Astrocyte (in vitro differentiated cells and primary cell): ENCODE measurements around the gene ALDH1A2. TPM values are rescaled to one million over a fixed set of nuclear protein-coding genes. Genes with fewer than 3 reads are reported as not detected.

Experiments used
- DNase-seq: peaks from one replicate; pipeline ENCODE4 v3.0.0-alpha.2; 2010; ENCODE audit warnings: low read depth
- FAIRE-seq: peaks from 2 replicates; lab custom pipeline; 2011; peaks lifted over from hg19 to GRCh38; lab: Jason Lieb, UNC
- H2AFZ ChIP-seq: 2 replicates; pipeline ENCODE4 v1.6.0; 2012; ENCODE audit warnings: low read depth, low read length, inconsistent platforms
- H3K27ac ChIP-seq: 2 replicates; pipeline ENCODE4 v1.5.1; 2011; ENCODE audit warnings: low read depth, low read length, inconsistent platforms
- H3K27me3 ChIP-seq: 2 replicates; pipeline ENCODE4 v1.6.0; 2011; ENCODE audit warnings: low read length, inconsistent platforms; ENCODE audit not compliant: insufficient read depth
- H3K36me3 ChIP-seq: 2 replicates; pipeline ENCODE4 v1.5.1; 2011; ENCODE audit warnings: low read length, inconsistent platforms; ENCODE audit not compliant: insufficient read depth
- H3K4me1 ChIP-seq: 2 replicates; pipeline ENCODE4 v1.5.1; 2011; ENCODE audit warnings: low read length, inconsistent platforms; ENCODE audit not compliant: insufficient read depth
- H3K4me2 ChIP-seq: 2 replicates; pipeline ENCODE4 v1.6.0; 2012; ENCODE audit warnings: low read length, inconsistent platforms
- H3K4me3 ChIP-seq: 2 replicates; pipeline ENCODE4 v1.5.1; 2011; ENCODE audit warnings: low read depth, mild to moderate bottlenecking, low read length, inconsistent platforms; ENCODE audit not compliant: insufficient read depth
- H3K79me2 ChIP-seq: 2 replicates; pipeline ENCODE4 v1.6.0; 2012; ENCODE audit warnings: mild to moderate bottlenecking, low read length, inconsistent platforms; ENCODE audit not compliant: insufficient read depth
- H3K9ac ChIP-seq: 2 replicates; pipeline ENCODE4 v1.6.0; 2012; ENCODE audit warnings: mild to moderate bottlenecking, low read length, inconsistent platforms
- H3K9me3 ChIP-seq: 2 replicates; pipeline ENCODE4 v1.5.1; 2012; ENCODE audit warnings: low read depth, mild to moderate bottlenecking, low read length, inconsistent platforms; ENCODE audit not compliant: insufficient read depth
- H4K20me1 ChIP-seq: 2 replicates; pipeline ENCODE4 v1.6.0; 2012; ENCODE audit warnings: low read length, inconsistent platforms; ENCODE audit not compliant: insufficient read depth
- H3K27ac Mint-ChIP-seq: one replicate; pipeline ENCODE4 v1.8.0; 2021; ENCODE audit warnings: mild to moderate bottlenecking, mixed read lengths; ENCODE audit not compliant: unreplicated experiment
- H3K27me3 Mint-ChIP-seq: one replicate; pipeline ENCODE4 v1.8.0; 2021; ENCODE audit warnings: low read depth, mixed read lengths; ENCODE audit not compliant: unreplicated experiment
- H3K36me3 Mint-ChIP-seq: one replicate; pipeline ENCODE4 v1.8.0; 2021; ENCODE audit warnings: low read depth, mixed read lengths; ENCODE audit not compliant: unreplicated experiment
- H3K4me1 Mint-ChIP-seq: one replicate; pipeline ENCODE4 v1.8.0; 2021; ENCODE audit warnings: low read depth, mixed read lengths; ENCODE audit not compliant: unreplicated experiment
- H3K4me3 Mint-ChIP-seq: one replicate; pipeline ENCODE4 v1.8.0; 2021; ENCODE audit warnings: mild to moderate bottlenecking, moderate library complexity, mixed read lengths; ENCODE audit not compliant: unreplicated experiment
- H3K9me3 Mint-ChIP-seq: one replicate; pipeline ENCODE4 v1.8.0; 2021; ENCODE audit warnings: mild to moderate bottlenecking, mixed read lengths; ENCODE audit not compliant: unreplicated experiment
- EZH2 ChIP-seq: IDR thresholded peaks from 2 replicates; pipeline ENCODE4 v1.6.1; 2012; ENCODE audit warnings: mild to moderate bottlenecking, low read length, inconsistent platforms; ENCODE audit not compliant: insufficient read depth
- total RNA-seq: library from RNA; stranded (reverse); gene quantifications from 2 replicates; pipeline ENCODE4 v1.2.1, GENCODE V29; 2021
- TF ChIP-seq, protein P1 (sequence below): IDR thresholded peaks from 2 replicates; pipeline ENCODE4 v1.5.1; 2011; ENCODE audit warnings: low read depth, mild to moderate bottlenecking, inconsistent platforms, low read length, moderate library complexity; ENCODE audit not compliant: insufficient read depth

Gene ALDH1A2
- total RNA-seq, 1 donor from 2014 or later = 0.98 TPM

GRCh38 chr15:57969996-57970395, 95.5 kb downstream of the ALDH1A2 start:
- peaks cover 3% of the 10 kb centered on the region for H3K27me3 ChIP-seq
- H3K27ac ChIP-seq = no peak overlapping the region
- H3K9me3 ChIP-seq = no peaks in the 10 kb centered on the region
- H3K9me3 Mint-ChIP-seq = no peaks in the 10 kb centered on the region
- no peak overlapping the region for H3K4me3 ChIP-seq
- DNase-seq = no peak
- H3K27ac Mint-ChIP-seq = no peak overlapping the region
- H3K4me3 Mint-ChIP-seq = no peak overlapping the region
- H3K4me2 ChIP-seq = no peak overlapping the region
- H3K4me1 Mint-ChIP-seq = no peaks in the 10 kb centered on the region
- no peaks in the 10 kb centered on the region for H3K36me3 Mint-ChIP-seq
- no peak for TF ChIP-seq EZH2
- TF ChIP-seq, protein P1, sequence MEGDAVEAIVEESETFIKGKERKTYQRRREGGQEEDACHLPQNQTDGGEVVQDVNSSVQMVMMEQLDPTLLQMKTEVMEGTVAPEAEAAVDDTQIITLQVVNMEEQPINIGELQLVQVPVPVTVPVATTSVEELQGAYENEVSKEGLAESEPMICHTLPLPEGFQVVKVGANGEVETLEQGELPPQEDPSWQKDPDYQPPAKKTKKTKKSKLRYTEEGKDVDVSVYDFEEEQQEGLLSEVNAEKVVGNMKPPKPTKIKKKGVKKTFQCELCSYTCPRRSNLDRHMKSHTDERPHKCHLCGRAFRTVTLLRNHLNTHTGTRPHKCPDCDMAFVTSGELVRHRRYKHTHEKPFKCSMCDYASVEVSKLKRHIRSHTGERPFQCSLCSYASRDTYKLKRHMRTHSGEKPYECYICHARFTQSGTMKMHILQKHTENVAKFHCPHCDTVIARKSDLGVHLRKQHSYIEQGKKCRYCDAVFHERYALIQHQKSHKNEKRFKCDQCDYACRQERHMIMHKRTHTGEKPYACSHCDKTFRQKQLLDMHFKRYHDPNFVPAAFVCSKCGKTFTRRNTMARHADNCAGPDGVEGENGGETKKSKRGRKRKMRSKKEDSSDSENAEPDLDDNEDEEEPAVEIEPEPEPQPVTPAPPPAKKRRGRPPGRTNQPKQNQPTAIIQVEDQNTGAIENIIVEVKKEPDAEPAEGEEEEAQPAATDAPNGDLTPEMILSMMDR = no peak
- H2AFZ ChIP-seq = no peak overlapping the region
- FAIRE-seq = no peak
- H3K36me3 ChIP-seq = no peaks in the 10 kb centered on the region
- no peaks in the 10 kb centered on the region for H3K79me2 ChIP-seq
- H3K9ac ChIP-seq = no peak overlapping the region
- peaks cover 26% of the 10 kb centered on the region for H3K27me3 Mint-ChIP-seq
- no peaks in the 10 kb centered on the region for H3K4me1 ChIP-seq
- no peaks in the 10 kb centered on the region for H4K20me1 ChIP-seq

GRCh38 chr15:57969355-57969754, 96.2 kb downstream of the ALDH1A2 start:
- H3K9me3 Mint-ChIP-seq = no peaks in the 10 kb centered on the region
- H3K27me3 Mint-ChIP-seq = peaks cover 27% of the 10 kb centered on the region
- Histone ChIP-seq H3K27ac (no peak overlapping the region), H3K4me2 (no peak overlapping the region), H3K36me3 (no peaks in the 10 kb centered on the region), H3K9me3 (no peaks in the 10 kb centered on the region), H4K20me1 (no peaks in the 10 kb centered on the region), H3K27me3 (peaks cover 3% of the 10 kb centered on the region), H3K4me1 (no peaks in the 10 kb centered on the region), H2AFZ (no peak overlapping the region), H3K79me2 (no peaks in the 10 kb centered on the region), H3K4me3 (no peak overlapping the region), H3K9ac (no peak overlapping the region)
- no peaks in the 10 kb centered on the region for H3K4me1 Mint-ChIP-seq
- DNase-seq = no peak
- no peaks in the 10 kb centered on the region for H3K36me3 Mint-ChIP-seq
- TF ChIP-seq, protein P1 = no peak
- TF ChIP-seq EZH2 = no peak
- FAIRE-seq = no peak
- no peak overlapping the region for H3K4me3 Mint-ChIP-seq
- no peak overlapping the region for H3K27ac Mint-ChIP-seq

DNA sequence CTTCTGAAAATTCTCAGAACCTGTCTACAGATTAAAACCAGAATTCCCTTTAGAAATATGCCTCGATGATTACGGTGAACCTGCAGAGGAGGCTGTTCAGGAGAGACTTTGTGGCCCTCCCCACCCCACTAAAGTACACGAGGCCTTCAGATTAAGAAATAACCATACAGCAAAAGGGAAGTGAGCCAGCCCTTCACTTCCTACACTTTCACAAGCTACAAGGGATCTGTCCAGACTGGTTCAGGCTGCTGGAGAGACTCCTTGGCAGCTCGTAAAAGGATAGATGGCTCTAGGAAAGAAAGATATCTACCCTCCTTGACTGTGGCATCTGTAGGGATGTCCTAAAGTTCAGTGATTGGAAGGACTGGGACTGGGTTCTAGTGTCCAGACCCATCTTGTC, 102.6 kb downstream of the ALDH1A2 start:
- Histone ChIP-seq H3K27me3 (peaks cover 3% of the 10 kb centered on the region), H3K36me3 (no peaks in the 10 kb centered on the region), H2AFZ (no peak overlapping the region), H3K4me2 (no peak overlapping the region), H3K27ac (no peak overlapping the region), H3K4me3 (no peak overlapping the region), H3K4me1 (no peaks in the 10 kb centered on the region), H3K79me2 (no peaks in the 10 kb centered on the region), H4K20me1 (no peaks in the 10 kb centered on the region), H3K9me3 (no peaks in the 10 kb centered on the region), H3K9ac (no peak overlapping the region)
- TF ChIP-seq, protein P1 = no peak
- no peak for TF ChIP-seq EZH2
- peaks cover 3% of the 10 kb centered on the region for H3K4me1 Mint-ChIP-seq
- H3K27ac Mint-ChIP-seq = no peak overlapping the region
- FAIRE-seq (no peak), DNase-seq (no peak)
- H3K9me3 Mint-ChIP-seq = no peaks in the 10 kb centered on the region
- peaks cover 21% of the 10 kb centered on the region for H3K27me3 Mint-ChIP-seq
- no peaks in the 10 kb centered on the region for H3K36me3 Mint-ChIP-seq
- H3K4me3 Mint-ChIP-seq = no peak overlapping the region
